LNCAP (cell line): ENCODE data around the gene RMC1.

Experiments
- CTCF ChIP-seq: fragments of 450-650 bp; IDR thresholded peaks from 2 replicates; pipeline ENCODE4 v1.5.1; 2017; ENCODE audit warnings: mild to moderate bottlenecking

The RMC1 gene

GRCh38 chr18:23572012-23572411, 68.7 kb downstream of the RMC1 start:
- TF ChIP-seq CTCF = no peak

- TF ChIP-seq CTCF = no peak
Observed at GRCh38 chr18:23572570-23572969, 69.3 kb downstream of the RMC1 start.

- TF ChIP-seq CTCF = no peak
Observed at GRCh38 chr18:23573020-23573419, 69.7 kb downstream of the RMC1 start.

GRCh38 chr18:23573626-23574431, 70.5 kb downstream of the RMC1 start:
- TF ChIP-seq CTCF = no peak

GRCh38 chr18:23574611-23575308, 71.4 kb downstream of the RMC1 start:
- no peak for TF ChIP-seq CTCF

- TF ChIP-seq CTCF = no peak
Observed at GRCh38 chr18:23575309-23575651, 72.0 kb downstream of the RMC1 start.

GRCh38 chr18:23578067-23578701, 74.9 kb downstream of the RMC1 start:
- TF ChIP-seq CTCF = no peak
